SK-N-SH (cell line): Measurements from ENCODE around the gene NGB. TPM values are rescaled to one million over a fixed set of nuclear protein-coding genes. Genes with fewer than 3 reads are reported as not detected.

Experiments
- CTCF ChIA-PET: fragments of 300-600, 350-600 bp; formaldehyde crosslinking; extraction: SDS; loops from one replicate; lab custom pipeline; 2021; lab: Yijun Ruan, JAX
- POLR2A ChIA-PET: fragments of 350-600 bp; sonication (Branson Sonifier 250); formaldehyde crosslinking; extraction: SDS; loops from one replicate; lab custom pipeline; 2020; ENCODE audit warnings: antibody characterized with exemption, inconsistent platforms; lab: Yijun Ruan, JAX
- DNase-seq: peaks from one replicate; pipeline ENCODE4 v3.0.0; 2012
- H2AFZ ChIP-seq: fragments of 200-600 bp; sonication (generic); 2 replicates; pipeline ENCODE4 v1.8.1; 2016; ENCODE audit warnings: antibody characterized with exemption, mild to moderate bottlenecking, low read depth
- H3F3A ChIP-seq: fragments of 200-600 bp; sonication (generic); replicated peaks from 2 replicates; pipeline ENCODE3; 2016; ENCODE audit warnings: antibody characterized with exemption, mild to moderate bottlenecking; ENCODE audit not compliant: insufficient read depth
- H3K27ac ChIP-seq, 2 experiments: fragments of 200-500 bp in 1 of 2; fragments of 200-600 bp in 1 of 2; sonication (Bioruptor generic) in 1 of 2; sonication (generic), shearing (Covaris generic) in 1 of 2; 2 replicates each; pipeline versions ENCODE4 v1.5.1 to v1.6.1; 2014 to 2016; ENCODE audit warnings: low read depth in 2 of 2, inconsistent platforms in 1 of 2, low read length in 1 of 2, mild to moderate bottlenecking in 1 of 2, mixed read lengths in 1 of 2
- H3K27me3 ChIP-seq: fragments of 200-600 bp; sonication (generic), shearing (Covaris generic); 2 replicates; pipeline ENCODE4 v1.6.1; 2016; ENCODE audit warnings: mixed run types; ENCODE audit not compliant: insufficient read depth
- H3K36me3 ChIP-seq, 2 experiments: fragments of 200-500 bp in 1 of 2; fragments of 200-600 bp in 1 of 2; sonication (Bioruptor generic) in 1 of 2; sonication (generic) in 1 of 2; replicated peaks in 1 of 2; 2 replicates each; pipeline versions ENCODE3 to v1.5.1; 2014 to 2016; ENCODE audit warnings: low read length in 1 of 2, mild to moderate bottlenecking in 1 of 2; ENCODE audit not compliant: insufficient read depth in 2 of 2, control insufficient read depth in 1 of 2
- H3K4me1 ChIP-seq, 2 experiments: fragments of 200-500 bp in 1 of 2; fragments of 200-600 bp in 1 of 2; sonication (Bioruptor generic) in 1 of 2; sonication (generic), shearing (Covaris generic) in 1 of 2; 2 replicates each; pipeline versions ENCODE4 v1.5.1 to v1.6.1; 2014 to 2016; ENCODE audit warnings: low read depth in 1 of 2, low read length in 1 of 2, mixed run types in 1 of 2; ENCODE audit not compliant: insufficient read depth in 2 of 2, control insufficient read depth in 1 of 2
- H3K4me2 ChIP-seq: fragments of 200-600 bp; sonication (generic), shearing (Covaris generic); 2 replicates; pipeline ENCODE4 v1.6.1; 2017; ENCODE audit warnings: mixed run types
- H3K4me3 ChIP-seq, 2 experiments: fragments of 200-500 bp in 1 of 2; fragments of 200-600 bp in 1 of 2; sonication (Bioruptor generic) in 1 of 2; sonication (generic), shearing (Covaris generic) in 1 of 2; 2 replicates each; pipeline versions ENCODE4 v1.5.1 to v1.8.1; 2014 to 2016; ENCODE audit warnings: low read depth in 2 of 2, inconsistent platforms in 1 of 2, low read length in 1 of 2, mild to moderate bottlenecking in 1 of 2, mixed read lengths in 1 of 2, moderate library complexity in 1 of 2
- H3K79me2 ChIP-seq: fragments of 200-600 bp; sonication (generic); 2 replicates; pipeline ENCODE4 v1.8.1; 2017; ENCODE audit warnings: mild to moderate bottlenecking; ENCODE audit not compliant: insufficient read depth
- H3K9ac ChIP-seq: fragments of 200-600 bp; sonication (generic); 2 replicates; pipeline ENCODE4 v1.6.1; 2017; ENCODE audit warnings: mixed run types
- H3K9me2 ChIP-seq: fragments of 200-600 bp; sonication (generic); 2 replicates; pipeline ENCODE4 v1.6.1; 2017; ENCODE audit warnings: mixed run types
- H3K9me3 ChIP-seq: fragments of 200-600 bp; sonication (generic); 2 replicates; pipeline ENCODE4 v1.6.1; 2017; ENCODE audit warnings: mixed run types, mild to moderate bottlenecking, moderate library complexity
- H4K20me1 ChIP-seq: fragments of 200-600 bp; sonication (generic); 2 replicates; pipeline ENCODE4 v1.6.1; 2017; ENCODE audit warnings: mild to moderate bottlenecking, mixed run types; ENCODE audit not compliant: insufficient read depth
- CTCF ChIP-seq: fragments of 200-600 bp; sonication (generic); IDR thresholded peaks from 2 replicates; pipeline ENCODE4 v1.6.1; 2017; ENCODE audit warnings: antibody characterized with exemption, mild to moderate bottlenecking, moderate library complexity
- ELF1 ChIP-seq: IDR thresholded peaks from 2 replicates; pipeline ENCODE4 v1.4.0; 2012
- EP300 ChIP-seq, 2 experiments: IDR thresholded peaks; 2 replicates each; pipeline versions ENCODE4 v1.4.0 to v1.6.1; 2012; ENCODE audit warnings: borderline replicate concordance in 1 of 2, low read depth in 1 of 2, low read length in 1 of 2
- FOXM1 ChIP-seq: IDR thresholded peaks from 2 replicates; pipeline ENCODE4 v1.4.0; 2012; ENCODE audit warnings: low read depth, mild to moderate bottlenecking
- GABPA ChIP-seq: IDR thresholded peaks from 2 replicates; pipeline ENCODE4 v1.4.0; 2012; ENCODE audit warnings: low read depth, mild to moderate bottlenecking
- MEF2A ChIP-seq: IDR thresholded peaks from 2 replicates; pipeline ENCODE4 v1.4.0; 2012; ENCODE audit warnings: low read depth, borderline replicate concordance
- MXI1 ChIP-seq: IDR thresholded peaks from 2 replicates; pipeline ENCODE4 v1.6.1; 2012; ENCODE audit warnings: mild to moderate bottlenecking, low read depth, low read length, improper control_type of control experiment
- RAD21 ChIP-seq: IDR thresholded peaks from 2 replicates; pipeline ENCODE4 v1.6.1; 2012; ENCODE audit warnings: mild to moderate bottlenecking, low read length
- RCOR1 ChIP-seq: fragments of 150-350 bp; IDR thresholded peaks from 2 replicates; pipeline ENCODE4 v1.6.1; 2017; ENCODE audit warnings: antibody characterized with exemption, low read length
- REST ChIP-seq: IDR thresholded peaks from 2 replicates; pipeline ENCODE4 v1.6.1; 2012; ENCODE audit warnings: mild to moderate bottlenecking, low read depth, low read length, moderate library complexity
- RFX5 ChIP-seq: IDR thresholded peaks from 2 replicates; pipeline ENCODE4 v1.6.1; 2012; ENCODE audit warnings: mild to moderate bottlenecking, improper control_type of control experiment, low read length
- RXRA ChIP-seq: IDR thresholded peaks from 2 replicates; pipeline ENCODE4 v1.4.0; 2012; ENCODE audit warnings: low read depth, mild to moderate bottlenecking, borderline replicate concordance
- TCF12 ChIP-seq: IDR thresholded peaks from 2 replicates; pipeline ENCODE4 v1.4.0; 2012
- TEAD4 ChIP-seq: IDR thresholded peaks from 2 replicates; pipeline ENCODE4 v1.4.0; 2012; ENCODE audit warnings: mild to moderate bottlenecking, borderline replicate concordance; ENCODE audit not compliant: insufficient read depth
- USF1 ChIP-seq: IDR thresholded peaks from 2 replicates; pipeline ENCODE4 v1.4.0; 2012; ENCODE audit warnings: low read depth, borderline replicate concordance
- YY1 ChIP-seq: IDR thresholded peaks from 2 replicates; pipeline ENCODE4 v1.4.0; 2012; ENCODE audit warnings: low read depth, mild to moderate bottlenecking
- WGBS: methylation state at CpG from one replicate; pipeline ENCODE4 v1.1.6; 2017; ENCODE audit warnings: low lambda C conversion rate; 5-methylcytosine and 5-hydroxymethylcytosine counted together
- polyA plus RNA-seq, 3 experiments: library from polyadenylated mRNA; depleted of rRNA; stranded (reverse); fragments of >200 nt; gene quantifications; 2 replicates each; pipeline ENCODE4 v1.2.3, GENCODE V29; 2012

NGB gene
- polyA plus RNA-seq, 1 of the 3 experiments (the other 2 are of a cell fraction), result not detected

GRCh38 chr14:77270361-77271112 is 469 bp downstream of the NGB start:
- WGBS, result 6% methylated on average over 21 of the region's 84 CpGs
- POLR2A ChIA-PET, result no interaction called here

GRCh38 chr14:77268989-77269600 is 1.9 kb downstream of the NGB start:
- CTCF ChIA-PET, result interaction anchor here (0.6 to 2.5 kb wide), 3 partner anchors 32 to 62 kb away, joined by 3 to 12 read pairs (median 4); no protein-coding TSS in a partner anchor

More at GRCh38 chr14:77270361-77271112, 469 bp downstream of the NGB start:
- Histone ChIP-seq H3K79me2 (no peaks in the 10 kb centered on the region), H3K36me3 (no peaks in the 10 kb centered on the region), H3K4me2 (no peak overlapping the region), H3K27ac (no peak overlapping the region), H4K20me1 (no peaks in the 10 kb centered on the region), H3K9me3 (no peaks in the 10 kb centered on the region), H3K4me1 (peaks cover 0 to 7% of the 10 kb centered on the region in 2 experiments; a peak in 1 of 4 replicates), H3K4me3 (peak overlapping the region in 1 of 2 experiments; percentile 14; a peak in 1 of 4 replicates), H3K27me3 (peaks cover 27% of the 10 kb centered on the region), H3F3A (no peaks in the 10 kb centered on the region), H3K9me2 (no peaks in the 10 kb centered on the region)
- peak; percentile 76 for DNase-seq
- CTCF ChIA-PET, result interaction anchor here (1.4 kb wide), 1 partner anchor 45 kb away, joined by 3 read pairs; no protein-coding TSS in a partner anchor
- TF ChIP-seq USF1 (no peak), MXI1 (no peak), RCOR1 (no peak), EP300 (IDR thresholded peaks at IDR 0.05; ENCODE audit: borderline replicate concordance in 1 of 2, low read depth in 1 of 2, low read length in 1 of 2) (no peak)
- TF ChIP-seq, all 33 proteins: peak for 0
- no peak overlapping the region for H2AFZ ChIP-seq
- no peak overlapping the region for H3K9ac ChIP-seq

More at GRCh38 chr14:77268989-77269600, 1.9 kb downstream of the NGB start:
- Histone ChIP-seq H2AFZ (no peak overlapping the region), H3K79me2 (no peaks in the 10 kb centered on the region), H3K4me1 (no peaks in the 10 kb centered on the region; a peak in 1 of 4 replicates), H3K9me2 (no peaks in the 10 kb centered on the region), H3K27me3 (peaks cover 27% of the 10 kb centered on the region), H3K9ac (no peak overlapping the region), H3K4me2 (no peak overlapping the region), H3K9me3 (no peaks in the 10 kb centered on the region), H3K36me3 (no peaks in the 10 kb centered on the region), H3F3A (no peaks in the 10 kb centered on the region), H3K4me3 (no peak overlapping the region), H4K20me1 (no peaks in the 10 kb centered on the region), H3K27ac (no peak overlapping the region)
- TF ChIP-seq RXRA (no peak), RFX5 (no peak), CTCF (no peak), MEF2A (no peak), RAD21 (no peak), REST (no peak), TEAD4 (no peak), TCF12 (no peak), FOXM1 (no peak), MXI1 (no peak), YY1 (no peak), GABPA (no peak), ELF1 (no peak)
- POLR2A ChIA-PET, result no interaction called here
- no peak for DNase-seq
- WGBS, result 62% methylated on average over 4 of the region's 8 CpGs
